Tibial nerve (tissue), 4 donors: Measurements from ENCODE around the gene NFASC. TPM values are rescaled to one million over a fixed set of nuclear protein-coding genes. Genes with fewer than 3 reads are reported as not detected.
A peak's percentile ranks its signal among the peaks of the same experiment; 100 is the strongest.

Experiments
- DNase-seq, 2 donors: peaks; one replicate each; pipeline ENCODE4 v3.0.0-alpha.2; 2019; ENCODE audit warnings: low spot score in 2 of 2
- H3K27ac ChIP-seq, 4 donors: fragments of 200-600 bp; sonication (generic) in 3 of 4; one replicate each; pipeline ENCODE4 v1.5.1; 2017 to 2019; ENCODE audit warnings: mild to moderate bottlenecking in 1 of 4
- H3K27me3 ChIP-seq, 2 donors: fragments of 200-600 bp; sonication (generic) in 1 of 2; one replicate each; pipeline versions ENCODE4 v1.5.1 to v1.6.0; 2017 to 2019
- H3K36me3 ChIP-seq, 3 donors: fragments of 200-600 bp; sonication (generic); one replicate each; pipeline ENCODE4 v1.5.1; 2018 to 2019
- H3K4me1 ChIP-seq, 4 donors: fragments of 200-600 bp; sonication (generic) in 3 of 4; one replicate each; pipeline ENCODE4 v1.5.1; 2017 to 2019
- H3K4me3 ChIP-seq, 4 donors: fragments of 200-600 bp; sonication (generic) in 3 of 4; one replicate each; pipeline ENCODE4 v1.5.1; 2017 to 2019; ENCODE audit warnings: mild to moderate bottlenecking in 1 of 4, moderate library complexity in 1 of 4
- H3K9me3 ChIP-seq, 4 donors: fragments of 200-600 bp; sonication (generic) in 3 of 4; one replicate each; pipeline ENCODE4 v1.5.1; 2017 to 2019
- EP300 ChIP-seq, 2 donors: sonication (generic); formaldehyde crosslinking; IDR thresholded peaks; one replicate each; pipeline ENCODE4 v1.6.1; 2017; ENCODE audit warnings: antibody characterized with exemption in 2 of 2, mild to moderate bottlenecking in 1 of 2
- POLR2A ChIP-seq, 2 donors: fragments of 450-650 bp; IDR thresholded peaks; one replicate each; pipeline ENCODE4 v1.6.1; 2017; ENCODE audit warnings: antibody characterized with exemption in 2 of 2, mild to moderate bottlenecking in 2 of 2, moderate library complexity in 2 of 2
- WGBS, 2 donors: methylation state at CpG; one replicate each; pipeline ENCODE4 v1.1.5; 2018; 5-methylcytosine and 5-hydroxymethylcytosine counted together
- total RNA-seq, 4 donors: library from RNA; depleted of rRNA; stranded (reverse); fragments of >200 nt; gene quantifications; one replicate each; pipeline ENCODE4 v1.1.0, GENCODE V29; 2016
- TF ChIP-seq, protein P1 (sequence below), 5 experiments: fragments of 200-600 bp in 3 of 5; fragments of 450-650 bp in 2 of 5; sonication (generic) in 3 of 5; IDR thresholded peaks; one replicate each; pipeline ENCODE4 v1.5.1; 2016 to 2019; ENCODE audit warnings: antibody characterized with exemption in 5 of 5, mild to moderate bottlenecking in 3 of 5, moderate library complexity in 2 of 5

Gene NFASC
- total RNA-seq, 4 donors from 2014 or later: 69.9 to 112 (median 94.0) TPM

DNA sequence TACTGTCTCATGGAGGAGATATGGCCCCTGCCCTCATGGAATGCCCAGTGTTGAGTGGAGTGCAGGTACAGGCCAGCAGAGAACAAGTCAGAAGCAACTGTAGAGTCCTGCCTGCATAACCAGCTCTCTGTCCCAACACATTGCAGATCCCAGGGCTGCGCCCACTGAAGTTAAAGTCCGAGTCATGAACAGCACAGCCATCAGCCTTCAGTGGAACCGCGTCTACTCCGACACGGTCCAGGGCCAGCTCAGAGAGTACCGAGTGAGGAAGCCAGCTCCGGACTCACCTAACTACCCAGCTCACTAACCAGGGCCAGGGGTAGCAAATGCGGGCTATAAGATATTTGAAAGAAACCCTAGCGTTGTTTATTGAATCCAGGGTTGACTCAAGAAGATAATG, 113.2 kb downstream of the NFASC start:
- no peak overlapping the region for H3K4me3 ChIP-seq
- H3K27ac ChIP-seq: no peak overlapping the region
- H3K9me3 ChIP-seq: no peaks in the 10 kb centered on the region
- peaks cover 0 to 8% (median 0%) of the 10 kb centered on the region in 3 donors for H3K36me3 ChIP-seq
- no peaks in the 10 kb centered on the region for H3K27me3 ChIP-seq
- TF ChIP-seq, protein P1, sequence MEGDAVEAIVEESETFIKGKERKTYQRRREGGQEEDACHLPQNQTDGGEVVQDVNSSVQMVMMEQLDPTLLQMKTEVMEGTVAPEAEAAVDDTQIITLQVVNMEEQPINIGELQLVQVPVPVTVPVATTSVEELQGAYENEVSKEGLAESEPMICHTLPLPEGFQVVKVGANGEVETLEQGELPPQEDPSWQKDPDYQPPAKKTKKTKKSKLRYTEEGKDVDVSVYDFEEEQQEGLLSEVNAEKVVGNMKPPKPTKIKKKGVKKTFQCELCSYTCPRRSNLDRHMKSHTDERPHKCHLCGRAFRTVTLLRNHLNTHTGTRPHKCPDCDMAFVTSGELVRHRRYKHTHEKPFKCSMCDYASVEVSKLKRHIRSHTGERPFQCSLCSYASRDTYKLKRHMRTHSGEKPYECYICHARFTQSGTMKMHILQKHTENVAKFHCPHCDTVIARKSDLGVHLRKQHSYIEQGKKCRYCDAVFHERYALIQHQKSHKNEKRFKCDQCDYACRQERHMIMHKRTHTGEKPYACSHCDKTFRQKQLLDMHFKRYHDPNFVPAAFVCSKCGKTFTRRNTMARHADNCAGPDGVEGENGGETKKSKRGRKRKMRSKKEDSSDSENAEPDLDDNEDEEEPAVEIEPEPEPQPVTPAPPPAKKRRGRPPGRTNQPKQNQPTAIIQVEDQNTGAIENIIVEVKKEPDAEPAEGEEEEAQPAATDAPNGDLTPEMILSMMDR (IDR thresholded peaks at IDR 0.05): no peak
- TF ChIP-seq EP300 (IDR thresholded peaks at IDR 0.05) (no peak), POLR2A (IDR thresholded peaks at IDR 0.05) (no peak)
- WGBS, 2 donors: 94 to 95% methylated on average over 10 of the region's 10 CpGs
- peaks cover 0 to 21% (median 0%) of the 10 kb centered on the region in 4 donors for H3K4me1 ChIP-seq
- no peak for DNase-seq

DNA sequence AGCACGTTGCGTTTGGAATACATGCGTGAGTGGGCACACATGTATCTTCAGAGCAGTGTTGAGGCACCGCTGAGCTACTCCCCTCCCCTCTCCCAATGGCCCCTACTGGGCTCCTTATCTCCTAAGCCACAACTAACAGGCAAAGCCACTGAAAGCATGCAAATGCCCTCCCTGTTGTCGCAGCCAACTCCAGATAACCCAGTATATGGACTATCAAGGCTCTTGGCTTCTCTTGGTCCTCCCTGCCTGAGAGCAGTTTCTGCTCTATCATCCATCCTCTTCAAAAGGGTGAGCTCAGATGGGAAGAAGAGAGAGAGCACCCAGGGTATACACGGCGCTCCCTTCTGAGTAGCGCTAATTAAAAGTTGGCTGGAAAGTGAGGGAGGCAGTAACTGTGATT, 113.8 kb downstream of the NFASC start:
- TF ChIP-seq EP300 (IDR thresholded peaks at IDR 0.05) (no peak), POLR2A (IDR thresholded peaks at IDR 0.05) (no peak)
- TF ChIP-seq, protein P1 (IDR thresholded peaks at IDR 0.05): no peak
- H3K36me3 ChIP-seq: peaks cover 0 to 8% (median 0%) of the 10 kb centered on the region in 3 donors

DNA sequence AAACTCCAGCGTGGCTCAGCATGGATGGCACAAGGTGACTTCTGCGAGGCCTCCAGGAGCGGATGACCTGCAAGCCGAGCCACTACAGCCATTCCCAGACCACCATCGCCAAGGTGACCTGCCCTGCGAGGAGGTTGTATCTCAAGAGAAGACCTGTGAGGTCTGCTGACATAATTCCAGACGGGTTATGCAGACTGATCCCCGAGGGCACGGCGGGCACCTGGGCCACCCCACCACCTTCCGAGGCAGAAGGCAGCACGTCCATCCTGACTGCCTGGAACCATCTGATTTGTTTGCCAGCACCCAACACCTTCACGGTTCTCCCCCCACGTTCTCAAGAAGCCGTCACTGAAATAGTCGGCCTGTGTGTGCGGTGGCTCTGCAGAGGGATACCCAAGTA, 115.5 kb downstream of the NFASC start:
- Histone ChIP-seq H3K9me3 (no peaks in the 10 kb centered on the region), H3K4me3 (no peak overlapping the region), H3K27ac (peak overlapping the region in 1 of 4 donors; percentile 86), H3K4me1 (peaks cover 0 to 39% (median 7%) of the 10 kb centered on the region in 4 donors), H3K36me3 (peaks cover 0 to 8% (median 0%) of the 10 kb centered on the region in 3 donors), H3K27me3 (no peaks in the 10 kb centered on the region)
- DNase-seq: no peak
- 82 to 89% methylated on average over 17 of the region's 17 CpGs for WGBS, 2 donors
- TF ChIP-seq, protein P1 (IDR thresholded peaks at IDR 0.05): no peak
- TF ChIP-seq EP300 (IDR thresholded peaks at IDR 0.05): no peak
- no peak for TF ChIP-seq POLR2A (IDR thresholded peaks at IDR 0.05)

More for the DNA sequence above, 113.8 kb downstream of the NFASC start:
- 81 to 88% methylated on average over 8 of the region's 8 CpGs for WGBS, 2 donors
- peaks cover 0 to 28% (median under 1%) of the 10 kb centered on the region in 4 donors for H3K4me1 ChIP-seq
- DNase-seq: no peak
- H3K4me3 ChIP-seq: no peak overlapping the region
- no peak overlapping the region for H3K27ac ChIP-seq
- H3K9me3 ChIP-seq: no peaks in the 10 kb centered on the region
- H3K27me3 ChIP-seq: no peaks in the 10 kb centered on the region

DNA sequence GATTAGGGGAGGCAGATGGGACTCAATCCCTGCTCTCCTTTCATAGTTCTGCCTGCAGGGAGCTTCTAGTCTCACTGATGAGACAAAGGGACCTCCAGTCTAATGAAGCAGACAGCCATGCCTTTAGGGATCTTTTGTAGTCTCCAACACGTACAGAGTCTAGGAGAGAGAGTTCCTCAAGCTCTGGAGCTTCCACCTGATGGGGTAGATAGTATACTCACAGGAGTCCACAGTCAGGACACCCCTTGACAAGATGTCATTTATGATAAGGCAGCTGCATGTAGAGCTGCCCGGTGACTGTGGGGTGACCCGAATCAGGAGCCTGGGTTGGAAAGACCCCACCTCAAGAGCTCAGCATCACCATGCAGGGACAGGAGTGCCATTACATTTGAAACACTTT, 117.0 kb downstream of the NFASC start:
- no peaks in the 10 kb centered on the region for H3K9me3 ChIP-seq
- peaks cover 0 to 8% (median 0%) of the 10 kb centered on the region in 3 donors for H3K36me3 ChIP-seq
- WGBS, 2 donors: 79 to 94% methylated on average over 3 of the region's 3 CpGs
- DNase-seq: no peak
- no peak overlapping the region for H3K4me3 ChIP-seq
- peaks cover 0 to 40% (median 15%) of the 10 kb centered on the region in 4 donors for H3K4me1 ChIP-seq
- TF ChIP-seq POLR2A (IDR thresholded peaks at IDR 0.05) (no peak), EP300 (IDR thresholded peaks at IDR 0.05) (no peak)
- TF ChIP-seq, protein P1 (IDR thresholded peaks at IDR 0.05): no peak
- H3K27ac ChIP-seq: peak overlapping the region in 3 of 4 donors; percentile 7 to 86 (median 63)
- no peaks in the 10 kb centered on the region for H3K27me3 ChIP-seq

DNA sequence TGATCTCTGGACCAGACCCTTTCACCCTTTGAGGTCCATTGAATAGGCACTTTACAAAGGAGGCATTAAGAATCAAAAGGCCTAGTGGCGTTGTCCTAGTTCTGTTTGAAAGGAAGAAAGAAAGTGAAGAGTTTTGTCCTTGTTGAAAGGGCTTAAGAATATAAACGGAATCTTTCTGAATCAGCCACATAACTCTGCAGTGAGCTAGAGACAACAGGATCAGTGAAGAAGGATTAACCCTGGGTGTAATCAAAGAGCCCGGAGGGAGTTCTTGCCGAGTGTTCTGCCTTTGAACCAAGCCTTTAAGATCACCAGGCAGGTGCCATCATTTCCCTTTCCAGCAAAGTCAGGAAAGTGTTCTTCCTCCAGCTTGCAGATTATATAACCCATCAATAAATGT, 117.5 kb downstream of the NFASC start:
- no peak for DNase-seq

More for the DNA sequence above, 117.5 kb downstream of the NFASC start:
- H3K27me3 ChIP-seq: no peaks in the 10 kb centered on the region
- H3K36me3 ChIP-seq: peaks cover 0 to 8% (median 0%) of the 10 kb centered on the region in 3 donors
- H3K4me1 ChIP-seq: peaks cover 0 to 41% (median 15%) of the 10 kb centered on the region in 4 donors
- TF ChIP-seq EP300 (IDR thresholded peaks at IDR 0.05): no peak
- TF ChIP-seq, protein P1 (IDR thresholded peaks at IDR 0.05): no peak
- no peak for TF ChIP-seq POLR2A (IDR thresholded peaks at IDR 0.05)
- H3K9me3 ChIP-seq: no peaks in the 10 kb centered on the region
- peak overlapping the region in 3 of 4 donors; percentile 7 to 86 (median 63) for H3K27ac ChIP-seq
- H3K4me3 ChIP-seq: no peak overlapping the region
- WGBS, 2 donors: 37 to 44% methylated on average over 4 of the region's 4 CpGs
